IMR-90 (cell line): ENCODE results near the gene BRME1.

Source experiments
- CTCF ChIP-seq: conservative IDR thresholded peaks from 2 replicates; pipeline ENCODE4 v1.5.1; 2012; ENCODE audit warnings: mild to moderate bottlenecking, low read depth, low read length, improper control_type of control experiment
- MAZ ChIP-seq: IDR thresholded peaks from 2 replicates; pipeline ENCODE4 v1.6.1; 2012; ENCODE audit warnings: low read depth, mild to moderate bottlenecking, low read length, improper control_type of control experiment, moderate library complexity, borderline replicate concordance
- NFE2L2 ChIP-seq: fragments of 150-350 bp; IDR thresholded peaks from 2 replicates; pipeline ENCODE4 v1.6.1; 2016; ENCODE audit warnings: low read depth, mild to moderate bottlenecking, low read length
- POLR2A ChIP-seq: IDR thresholded peaks from 2 replicates; pipeline ENCODE4 v1.6.1; 2012; ENCODE audit warnings: mild to moderate bottlenecking, low read depth, low read length

DNA sequence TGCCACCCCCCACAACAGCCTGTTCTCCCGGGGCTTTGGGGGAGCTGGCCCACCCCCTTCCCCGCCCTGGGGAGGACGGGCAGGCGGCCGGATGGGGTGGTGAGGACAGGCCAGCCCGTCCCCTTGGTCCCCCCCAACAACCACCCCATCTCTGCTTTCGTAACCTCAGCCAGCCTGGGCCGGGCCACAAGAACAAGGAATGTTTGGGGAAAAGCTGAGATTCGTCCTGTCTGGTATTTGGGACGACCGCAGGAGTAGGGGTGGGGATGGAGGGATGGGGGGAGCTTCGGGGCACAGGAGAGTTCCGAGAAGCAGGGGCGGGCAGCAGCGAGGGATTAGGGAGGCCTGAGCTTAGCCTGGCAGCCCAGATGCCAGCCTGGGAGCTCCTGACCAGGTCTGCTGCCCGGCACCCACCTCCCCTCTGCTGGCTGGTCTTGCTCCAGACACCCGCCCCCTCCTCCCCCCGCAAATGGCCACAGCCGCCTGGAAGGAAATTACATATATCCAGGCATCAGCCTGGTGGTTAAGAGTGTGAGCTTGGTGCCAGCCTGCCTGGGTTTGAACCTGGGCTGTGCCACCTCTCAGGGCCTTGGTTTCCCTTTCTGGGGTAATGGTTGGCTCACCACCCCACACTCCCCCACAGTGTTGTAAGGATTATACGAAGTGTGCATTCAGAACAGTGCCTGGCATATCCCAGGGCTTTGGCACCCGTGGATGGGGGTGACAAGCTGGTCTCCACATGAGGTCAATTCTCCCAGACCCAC, 32.6 kb upstream of the BRME1 start, which contains the start of gene PODNL1:
- no peak for TF ChIP-seq CTCF
- TF ChIP-seq NFE2L2: no peak
- TF ChIP-seq POLR2A: no peak
- TF ChIP-seq MAZ: peak; percentile 52; the same call in 1 of the 2 replicates
